GM12878 (cell line): ENCODE data around the gene ATAD3A. TPM values are rescaled to one million over a fixed set of nuclear protein-coding genes. Genes with fewer than 3 reads are reported as not detected.

ENCODE experiments used
- ATAC-seq: fragments of 200-7000 bp; cut with Tn5 transposase; 3 replicates; pipeline ENCODE4 v1.9.1; 2020; ENCODE audit warnings: mild to moderate bottlenecking, moderate library complexity
- BruUV-seq: library from RNA; stranded (reverse); fragments of 400-500 nt; replicated peaks from 2 replicates; lab custom pipeline; 2021; lab: Mats Ljungman, UMichigan
- CTCF ChIA-PET: fragments of 300-600 bp; sonication (Branson Sonifier 250); formaldehyde crosslinking; extraction: SDS; loops from one replicate; lab custom pipeline; 2021; ENCODE audit warnings: inconsistent platforms; lab: Yijun Ruan, JAX
- POLR2A ChIA-PET: fragments of 350-600 bp; formaldehyde crosslinking; extraction: SDS; loops from one replicate; lab custom pipeline; 2021; ENCODE audit warnings: inconsistent platforms; lab: Charles Lee
- RAD21 ChIA-PET: fragments of 300-600 bp; sonication (Branson Sonifier 250); formaldehyde crosslinking; loops from one replicate; lab custom pipeline; 2023; ENCODE audit warnings: antibody characterized with exemption; ENCODE audit not compliant: unreplicated experiment; lab: Charles Lee
- SMC1A ChIA-PET: fragments of 300-600 bp; sonication (Branson Sonifier 250); formaldehyde crosslinking; loops from one replicate; lab custom pipeline; 2023; ENCODE audit not compliant: unreplicated experiment, uncharacterized antibody; lab: Charles Lee
- DNase-seq: peaks from one replicate; pipeline ENCODE4 v3.0.0-alpha.2; 2011; ENCODE audit warnings: low read depth, low spot score
- FAIRE-seq: peaks from 3 replicates; lab custom pipeline; 2011; peaks lifted over from hg19 to GRCh38; lab: Jason Lieb, UNC
- H2AFZ ChIP-seq: 2 replicates; pipeline ENCODE4 v1.6.0; 2011; ENCODE audit warnings: low read depth, low read length, control low read depth; ENCODE audit not compliant: control insufficient read depth
- H3K27ac ChIP-seq: 2 replicates; pipeline ENCODE4 v1.5.1; 2011; ENCODE audit warnings: control low read depth; ENCODE audit not compliant: control insufficient read depth, insufficient read depth
- H3K27me3 ChIP-seq, 2 experiments: replicated peaks in 1 of 2; 2 replicates each; pipeline versions ENCODE4 v1.6.0 to v1.6.1; 2011; ENCODE audit warnings: low read length in 1 of 2; ENCODE audit not compliant: control insufficient read depth in 2 of 2, insufficient read depth in 2 of 2
- H3K36me3 ChIP-seq, 2 experiments: 2 replicates each; pipeline ENCODE4 v1.5.1; 2011; ENCODE audit warnings: low read length in 1 of 2; ENCODE audit not compliant: control insufficient read depth in 2 of 2, insufficient read depth in 2 of 2
- H3K4me1 ChIP-seq: 2 replicates; pipeline ENCODE4 v1.6.1; 2011; ENCODE audit warnings: mild to moderate bottlenecking, low read length, moderate library complexity, mixed read lengths; ENCODE audit not compliant: control insufficient read depth, insufficient read depth
- H3K4me2 ChIP-seq: 2 replicates; pipeline ENCODE4 v1.6.0; 2011; ENCODE audit warnings: control low read depth; ENCODE audit not compliant: control insufficient read depth, insufficient read depth
- H3K4me3 ChIP-seq: fragments of 200-600 bp; sonication (generic); 2 replicates; pipeline ENCODE4 v1.5.1; 2016
- H3K79me2 ChIP-seq: 2 replicates; pipeline ENCODE4 v1.6.0; 2011; ENCODE audit warnings: low read length; ENCODE audit not compliant: control insufficient read depth, insufficient read depth
- H3K9ac ChIP-seq: 2 replicates; pipeline ENCODE4 v1.8.0; 2011; ENCODE audit warnings: low read length, control low read depth, mixed read lengths; ENCODE audit not compliant: control insufficient read depth, insufficient read depth
- H3K9me3 ChIP-seq: replicated peaks from 3 replicates; pipeline ENCODE4 v1.5.1; 2011; ENCODE audit warnings: mild to moderate bottlenecking, low read length; ENCODE audit not compliant: control insufficient read depth, insufficient read depth
- H4K20me1 ChIP-seq: 2 replicates; pipeline ENCODE4 v1.6.0; 2011; ENCODE audit not compliant: control insufficient read depth, insufficient read depth
- EED ChIP-seq: sonication (generic); IDR thresholded peaks from 2 replicates; pipeline ENCODE4 v1.6.1; 2016; ENCODE audit warnings: antibody characterized with exemption, low read depth
- FOXK2 ChIP-seq: fragments of 450-650 bp; IDR thresholded peaks from 2 replicates; pipeline ENCODE4 v1.6.1; 2017; ENCODE audit warnings: mild to moderate bottlenecking, moderate library complexity
- HCFC1 ChIP-seq: fragments of 150-350 bp; IDR thresholded peaks from 2 replicates; pipeline ENCODE4 v1.6.1; 2014; ENCODE audit warnings: low read length
- HDGF ChIP-seq: fragments of 450-650 bp; IDR thresholded peaks from 2 replicates; pipeline ENCODE4 v1.6.1; 2016; ENCODE audit warnings: antibody characterized with exemption
- LARP7 ChIP-seq: fragments of 450-650 bp; IDR thresholded peaks from 2 replicates; pipeline ENCODE4 v1.6.1; 2017; ENCODE audit warnings: mild to moderate bottlenecking
- MEF2A ChIP-seq: IDR thresholded peaks from 2 replicates; pipeline ENCODE4 v1.6.1; 2011; ENCODE audit warnings: low read depth, mild to moderate bottlenecking, low read length, moderate library complexity; ENCODE audit not compliant: insufficient read depth
- NFXL1 ChIP-seq: fragments of 450-650 bp; IDR thresholded peaks from 2 replicates; pipeline ENCODE4 v1.6.1; 2017; ENCODE audit warnings: antibody characterized with exemption, mild to moderate bottlenecking, borderline replicate concordance
- NRF1 ChIP-seq: conservative IDR thresholded peaks from 2 replicates; pipeline ENCODE4 v1.6.1; 2011; ENCODE audit warnings: mild to moderate bottlenecking, low read depth, low read length, improper control_type of control experiment
- POLR2A ChIP-seq: IDR thresholded peaks from 2 replicates; pipeline ENCODE4 v1.6.1; 2011; ENCODE audit warnings: low read depth, mild to moderate bottlenecking, low read length
- POLR2AphosphoS2 ChIP-seq: IDR thresholded peaks from 2 replicates; pipeline ENCODE4 v1.6.1; 2011; ENCODE audit warnings: low read depth, mild to moderate bottlenecking, low read length, improper control_type of control experiment, moderate library complexity
- RELA ChIP-seq: fragments of 450-650 bp; IDR thresholded peaks from 2 replicates; pipeline ENCODE4 v1.8.0; 2014; ENCODE audit warnings: borderline replicate concordance; ENCODE audit not compliant: partially characterized antibody
- SMAD1 ChIP-seq: fragments of 450-650 bp; IDR thresholded peaks from 2 replicates; pipeline ENCODE4 v1.6.1; 2018; ENCODE audit warnings: mild to moderate bottlenecking, low read depth; ENCODE audit not compliant: partially characterized antibody
- SPI1 ChIP-seq: IDR thresholded peaks from 2 replicates; pipeline ENCODE4 v1.6.1; 2011; ENCODE audit warnings: low read depth, mild to moderate bottlenecking, low read length, moderate library complexity, borderline replicate concordance; ENCODE audit not compliant: insufficient read depth
- STAT3 ChIP-seq: IDR thresholded peaks from 2 replicates; pipeline ENCODE4 v1.6.1; 2011; ENCODE audit warnings: low read depth, low read length, improper control_type of control experiment
- TBL1XR1 ChIP-seq: IDR thresholded peaks from 2 replicates; pipeline ENCODE4 v1.6.1; 2012; ENCODE audit warnings: low read depth, low read length, improper control_type of control experiment
- TCF12 ChIP-seq: IDR thresholded peaks from 2 replicates; pipeline ENCODE4 v1.6.1; 2011; ENCODE audit warnings: low read depth, mild to moderate bottlenecking, low read length
- ZBED1 ChIP-seq: IDR thresholded peaks from 2 replicates; pipeline ENCODE4 v1.6.1; 2016; ENCODE audit warnings: borderline replicate concordance
- WGBS: methylation state at CpG from one replicate; pipeline ENCODE4 v1.1.6; 2016; ENCODE audit warnings: low lambda C conversion rate; ENCODE audit not compliant: insufficient replicate concordance, insufficient coverage; ENCODE audit errors: missing lambda C conversion rate; 5-methylcytosine and 5-hydroxymethylcytosine counted together
- in situ Hi-C: fragments of 300-500 bp; cut with MboI; formaldehyde crosslinking; loops from 9 replicates; pipeline ENCODE4 v1.14.3; 2018; ENCODE audit warnings: mixed read lengths
- intact Hi-C: fragments of 100-400 bp; cut with micrococcal nuclease; formaldehyde crosslinking; loops from one replicate; pipeline ENCODE4 v1.14.2; 2022; ENCODE audit not compliant: unreplicated experiment
- polyA plus RNA-seq, 11 experiments: library from polyadenylated mRNA; depleted of rRNA in 4 of 11; unstranded in 6 of 11; stranded (reverse) in 5 of 11; fragments of >200 nt; fragmentation: Nextera tagmentation in 4 of 11; fragmentation: Illumina TruSeq in 1 of 11; extraction: Ambion mirVana in 4 of 11; extraction: Trizol in 1 of 11; gene quantifications; 1 replicate in 1 of 11; 2 replicates in 10 of 11; pipeline versions ENCODE4 v1.2.1 to v1.2.3, GENCODE V29; 2011 to 2016; ENCODE audit warnings: inconsistent platforms in 2 of 11, missing spikeins in 2 of 11, low read depth in 1 of 11
- total RNA-seq, 4 experiments: library from RNA; depleted of rRNA in 3 of 4; stranded (reverse); fragments of >200 nt in 3 of 4; fragmentation: Illumina TruSeq in 1 of 4; extraction: Trizol in 1 of 4; gene quantifications; 2 replicates each; pipeline versions ENCODE4 v1.2.1 to v1.2.3, GENCODE V29; 2013 to 2021
- TF ChIP-seq, protein P1 (sequence below): IDR thresholded peaks from 2 replicates; pipeline ENCODE4 v1.6.1; 2011; ENCODE audit warnings: mild to moderate bottlenecking, low read depth, low read length, moderate library complexity; ENCODE audit not compliant: insufficient replicate concordance
- TF ChIP-seq, protein P2 (sequence below): IDR thresholded peaks from 2 replicates; pipeline ENCODE4 v1.6.1; 2011; ENCODE audit warnings: low read depth, mild to moderate bottlenecking, low read length, moderate library complexity, borderline replicate concordance; ENCODE audit errors: extremely low read depth
- TF ChIP-seq, protein P3 (sequence below): fragments of 450-650 bp; formaldehyde crosslinking; IDR thresholded peaks from 2 replicates; pipeline ENCODE4 v1.4.0; 2022; ENCODE audit warnings: mild to moderate bottlenecking, moderate library complexity

The ATAD3A gene
- total and polyA plus RNA-seq, 10 of the 15 experiments (the other 5 are each of a cell fraction or from before 2014, with no cell fraction given) = 0.05 to 93.5 (median 38.9) TPM

DNA sequence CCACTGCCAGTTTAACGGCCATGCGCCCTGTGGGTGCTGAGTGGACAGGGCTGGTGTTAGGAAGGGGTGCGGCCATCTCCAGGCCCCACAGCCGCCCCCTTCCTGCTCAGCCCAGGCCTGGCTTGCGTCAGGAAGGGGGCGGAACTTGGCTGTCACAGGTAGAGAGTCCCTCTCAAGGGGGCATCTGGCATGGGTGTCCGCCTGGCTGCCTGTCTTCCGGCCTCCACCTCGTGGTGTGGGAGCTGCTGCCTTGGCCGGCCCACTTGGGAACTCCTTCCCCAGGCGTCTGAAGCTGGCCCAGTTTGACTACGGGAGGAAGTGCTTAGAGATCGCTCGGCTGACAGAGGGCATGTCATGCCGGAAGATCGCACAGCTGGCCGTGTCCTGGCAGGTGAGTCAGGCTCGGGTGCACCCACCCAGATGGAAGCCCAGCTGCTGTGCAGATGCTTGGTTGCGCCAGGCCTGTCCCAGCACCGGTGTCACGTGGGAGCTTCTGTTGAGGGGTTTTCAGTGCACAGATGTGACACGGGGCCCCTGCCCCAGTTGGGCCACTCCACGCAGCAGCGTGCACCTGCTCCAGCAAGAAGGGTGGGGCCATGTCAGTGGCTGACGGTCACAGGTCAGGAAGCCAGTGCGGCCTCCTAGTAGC lies 49.5 kb upstream of the ATAD3A start:
- Histone ChIP-seq H4K20me1 (no peaks in the 10 kb centered on the region), H3K27ac (0 out of 2 replicates have a peak overlapping the region, but pooled peaks have one; percentile 24), H3K27me3 (no peaks in the 10 kb centered on the region), H3K9me3 (no peaks in the 10 kb centered on the region), H3K36me3 (no peaks in the 10 kb centered on the region), H3K4me3 (peak overlapping the region; percentile 36; the same call in 1 of the 2 replicates), H3K4me2 (peak overlapping the region; percentile 63), H3K4me1 (peaks cover 8% of the 10 kb centered on the region), H3K9ac (peak overlapping the region; percentile 27; the same call in 1 of the 2 replicates), H2AFZ (peak overlapping the region; percentile 71), H3K79me2 (no peaks in the 10 kb centered on the region)
- WGBS = 31% methylated on average over 24 of the region's 26 CpGs
- ChIA-PET CTCF (interaction anchor here (0.6 to 1.9 kb wide), 3 partner anchors 25 to 90 kb away, joined by 3 to 5 read pairs (median 3); no protein-coding TSS in a partner anchor), SMC1A (interaction anchor here (1.0 to 1.3 kb wide), 2 partner anchors 21 to 262 kb away, joined by 3 read pairs; partner anchors contain the start of gene CDK11A), RAD21 (interaction anchor here (0.9 kb wide), 1 partner anchor 24 kb away, joined by 3 read pairs; no protein-coding TSS in a partner anchor), POLR2A (interaction anchor here (1.1 to 1.3 kb wide), 2 partner anchors 25 to 64 kb away, joined by 3 read pairs; partner anchors contain the start of gene CCNL2)
- peak; percentile 70 for FAIRE-seq
- in situ Hi-C loops (no loop called here), intact Hi-C loops (no loop called here)
- TSS peak; percentile 77 for BruUV-seq
- ATAC-seq = peak; percentile 92
- DNase-seq = peak; percentile 36
- TF ChIP-seq, protein P1, sequence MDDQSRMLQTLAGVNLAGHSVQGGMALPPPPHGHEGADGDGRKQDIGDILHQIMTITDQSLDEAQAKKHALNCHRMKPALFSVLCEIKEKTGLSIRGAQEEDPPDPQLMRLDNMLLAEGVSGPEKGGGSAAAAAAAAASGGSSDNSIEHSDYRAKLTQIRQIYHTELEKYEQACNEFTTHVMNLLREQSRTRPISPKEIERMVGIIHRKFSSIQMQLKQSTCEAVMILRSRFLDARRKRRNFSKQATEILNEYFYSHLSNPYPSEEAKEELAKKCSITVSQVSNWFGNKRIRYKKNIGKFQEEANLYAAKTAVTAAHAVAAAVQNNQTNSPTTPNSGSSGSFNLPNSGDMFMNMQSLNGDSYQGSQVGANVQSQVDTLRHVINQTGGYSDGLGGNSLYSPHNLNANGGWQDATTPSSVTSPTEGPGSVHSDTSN = peak; percentile 22
- no peak for TF ChIP-seq NFXL1
- TF ChIP-seq, protein P2, sequence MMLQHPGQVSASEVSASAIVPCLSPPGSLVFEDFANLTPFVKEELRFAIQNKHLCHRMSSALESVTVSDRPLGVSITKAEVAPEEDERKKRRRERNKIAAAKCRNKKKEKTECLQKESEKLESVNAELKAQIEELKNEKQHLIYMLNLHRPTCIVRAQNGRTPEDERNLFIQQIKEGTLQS = no peak
- TF ChIP-seq HCFC1 = no peak
- 0 out of 2 replicates have a peak, but pooled peaks have one; percentile 44 for TF ChIP-seq SPI1
- TF ChIP-seq FOXK2 = peak; percentile 58; the same call in 1 of the 2 replicates
- TF ChIP-seq HDGF = no peak; the same call in 1 of the 2 replicates
- no peak for TF ChIP-seq POLR2AphosphoS2
- TF ChIP-seq NRF1 = no peak
- 0 out of 2 replicates have a peak, but pooled peaks have one; percentile 22 for TF ChIP-seq POLR2A
- TF ChIP-seq MEF2A = no peak
- no peak for TF ChIP-seq TBL1XR1
- TF ChIP-seq EED = no peak
- TF ChIP-seq, protein P3, sequence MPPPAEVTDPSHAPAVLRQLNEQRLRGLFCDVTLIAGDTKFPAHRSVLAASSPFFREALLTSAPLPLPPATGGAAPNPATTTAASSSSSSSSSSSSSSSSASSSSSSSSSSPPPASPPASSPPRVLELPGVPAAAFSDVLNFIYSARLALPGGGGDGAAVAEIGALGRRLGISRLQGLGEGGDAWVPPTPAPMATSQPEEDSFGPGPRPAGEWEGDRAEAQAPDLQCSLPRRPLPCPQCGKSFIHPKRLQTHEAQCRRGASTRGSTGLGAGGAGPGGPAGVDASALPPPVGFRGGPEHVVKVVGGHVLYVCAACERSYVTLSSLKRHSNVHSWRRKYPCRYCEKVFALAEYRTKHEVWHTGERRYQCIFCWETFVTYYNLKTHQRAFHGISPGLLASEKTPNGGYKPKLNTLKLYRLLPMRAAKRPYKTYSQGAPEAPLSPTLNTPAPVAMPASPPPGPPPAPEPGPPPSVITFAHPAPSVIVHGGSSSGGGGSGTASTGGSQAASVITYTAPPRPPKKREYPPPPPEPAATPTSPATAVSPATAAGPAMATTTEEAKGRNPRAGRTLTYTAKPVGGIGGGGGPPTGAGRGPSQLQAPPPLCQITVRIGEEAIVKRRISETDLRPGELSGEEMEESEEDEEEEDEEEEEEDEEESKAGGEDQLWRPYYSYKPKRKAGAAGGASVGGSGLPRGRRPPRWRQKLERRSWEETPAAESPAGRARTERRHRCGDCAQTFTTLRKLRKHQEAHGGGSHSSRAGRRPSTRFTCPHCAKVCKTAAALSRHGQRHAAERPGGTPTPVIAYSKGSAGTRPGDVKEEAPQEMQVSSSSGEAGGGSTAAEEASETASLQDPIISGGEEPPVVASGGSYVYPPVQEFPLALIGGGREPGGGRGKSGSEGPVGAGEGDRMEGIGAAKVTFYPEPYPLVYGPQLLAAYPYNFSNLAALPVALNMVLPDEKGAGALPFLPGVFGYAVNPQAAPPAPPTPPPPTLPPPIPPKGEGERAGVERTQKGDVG (CRISPR knock-in tag) = no peak
- TF ChIP-seq SMAD1 = no peak
- no peak for TF ChIP-seq STAT3
- peak; percentile 57; the same call in 1 of the 2 replicates for TF ChIP-seq LARP7
- no peak for TF ChIP-seq ZBED1
- TF ChIP-seq TCF12 = peak; percentile 98
- no peak for TF ChIP-seq RELA
